Fibroblast of the aortic adventitia (primary cell): ENCODE measurements around the gene TRIM60. TPM values are rescaled to one million over a fixed set of nuclear protein-coding genes. Genes with fewer than 3 reads are reported as not detected.
"Not testable (repeated sequence)": the region's sequence is repeated elsewhere in the genome, so short reads cannot be mapped to it uniquely, and the experiment has no call there.

ENCODE experiments used
- DNase-seq: peaks from one replicate; pipeline ENCODE4 v3.0.0-alpha.2; 2010; ENCODE audit warnings: low read depth
- H3K4me3 ChIP-seq: 2 replicates; pipeline ENCODE4 v1.5.1; 2011; ENCODE audit warnings: low read depth, mild to moderate bottlenecking, control low read depth, low read length, moderate library complexity
- CTCF ChIP-seq: IDR thresholded peaks from 2 replicates; pipeline ENCODE4 v1.5.1; 2011; ENCODE audit warnings: mild to moderate bottlenecking, low read length, control low read depth, inconsistent platforms; ENCODE audit not compliant: insufficient read depth
- total RNA-seq: library from RNA; depleted of rRNA; stranded (reverse); fragments of >200 nt; gene quantifications from 2 replicates; pipeline ENCODE4 v1.2.3, GENCODE V29; 2012; ENCODE audit warnings: low replicate concordance

The TRIM60 gene
- not detected in 2 replicates for total RNA-seq

DNA sequence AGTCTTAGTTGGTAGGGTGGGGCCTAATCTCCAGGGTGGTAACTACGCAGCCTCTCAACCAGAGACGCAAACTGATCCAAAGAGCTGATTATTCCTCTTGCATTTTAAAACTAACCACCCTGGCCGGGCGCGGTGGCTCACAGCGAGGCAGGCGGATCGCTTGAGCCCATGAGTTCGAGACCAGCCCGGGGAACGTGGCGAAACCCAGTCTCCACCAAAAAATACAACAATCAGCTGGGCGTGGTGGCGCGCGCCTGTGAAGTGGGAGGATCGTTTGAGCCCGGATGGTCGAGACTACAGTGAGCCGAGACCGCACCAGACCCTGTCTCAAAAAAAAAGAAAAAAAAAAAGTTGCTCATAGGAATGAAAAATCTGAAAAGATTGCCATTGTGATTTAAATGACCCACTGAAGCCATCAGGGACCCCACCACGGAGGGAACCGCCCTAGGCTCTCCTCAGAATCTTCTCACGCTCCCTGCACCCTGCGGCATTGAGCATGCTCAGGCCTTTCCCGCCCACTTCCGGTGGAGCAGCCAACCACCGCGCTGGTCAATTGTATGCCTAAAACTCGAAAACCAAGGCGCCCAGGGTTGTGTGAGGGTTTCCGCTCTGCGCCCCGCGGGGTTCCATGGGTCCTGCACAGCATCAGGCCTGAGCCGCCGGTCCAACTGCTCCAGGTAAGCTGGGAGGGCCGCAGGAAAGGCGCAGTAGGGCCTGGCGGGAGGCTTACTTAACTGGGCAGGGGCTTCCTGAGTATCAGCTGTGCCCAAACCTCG is at the start of gene TRIM60:
TSS of gene TRIM60 (plus strand) at position 564 of the 776 bp plus-strand sequence. CDS start 8,074 bp downstream, outside the sequence.
- no peak for TF ChIP-seq CTCF
- no peak for DNase-seq
- H3K4me3 ChIP-seq, result no peak within 1 kb of the TSS

- TF ChIP-seq CTCF, result no peak
- no peak for DNase-seq
- no peak overlapping the region for H3K4me3 ChIP-seq
Observed at GRCh38 chr4:164989471-164989870, 42.3 kb upstream of the TRIM60 start.

DNA sequence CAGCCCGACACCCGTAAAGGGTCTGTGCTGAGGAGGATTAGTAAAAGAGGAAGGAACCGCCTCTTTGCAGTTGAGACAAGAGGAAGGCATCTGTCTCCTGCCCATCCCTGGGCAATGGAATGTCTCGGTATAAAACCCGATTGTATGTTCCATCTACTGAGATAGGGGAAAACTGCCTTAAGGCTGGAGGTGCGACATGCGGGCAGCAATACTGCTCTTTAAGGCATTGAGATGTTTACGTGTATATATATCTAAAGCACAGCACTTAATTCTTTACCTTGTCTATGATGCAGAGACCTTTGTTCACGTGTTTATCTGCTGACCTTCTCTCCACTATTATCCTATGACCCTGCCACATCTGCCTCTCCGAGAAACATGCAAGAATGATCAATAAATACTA is 41.0 kb upstream of the TRIM60 start:
- DNase-seq, H3K4me3 ChIP-seq: not testable (repeated sequence)

DNA sequence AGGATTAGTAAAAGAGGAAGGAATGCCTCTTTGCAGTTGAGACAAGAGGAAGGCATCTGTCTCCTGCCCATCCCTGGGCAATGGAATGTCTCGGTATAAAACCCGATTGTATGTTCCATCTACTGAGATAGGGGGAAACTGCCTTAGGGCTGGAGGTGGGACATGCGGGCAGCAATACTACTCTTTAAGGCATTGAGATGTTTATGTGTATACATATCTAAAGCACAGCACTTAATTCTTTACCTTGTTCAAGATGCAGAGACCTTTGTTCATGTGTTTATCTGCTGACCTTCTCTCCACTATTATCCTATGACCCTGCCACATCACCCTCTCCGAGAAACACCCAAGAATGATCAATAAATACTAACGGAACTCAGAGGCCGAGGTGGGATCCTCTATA is 35.7 kb upstream of the TRIM60 start:
- H3K4me3 ChIP-seq, DNase-seq: not testable (repeated sequence)

GRCh38 chr4:164997324-164997723 is 34.5 kb upstream of the TRIM60 start:
- H3K4me3 ChIP-seq, result no peak overlapping the region
- no peak for TF ChIP-seq CTCF
- no peak for DNase-seq

DNA sequence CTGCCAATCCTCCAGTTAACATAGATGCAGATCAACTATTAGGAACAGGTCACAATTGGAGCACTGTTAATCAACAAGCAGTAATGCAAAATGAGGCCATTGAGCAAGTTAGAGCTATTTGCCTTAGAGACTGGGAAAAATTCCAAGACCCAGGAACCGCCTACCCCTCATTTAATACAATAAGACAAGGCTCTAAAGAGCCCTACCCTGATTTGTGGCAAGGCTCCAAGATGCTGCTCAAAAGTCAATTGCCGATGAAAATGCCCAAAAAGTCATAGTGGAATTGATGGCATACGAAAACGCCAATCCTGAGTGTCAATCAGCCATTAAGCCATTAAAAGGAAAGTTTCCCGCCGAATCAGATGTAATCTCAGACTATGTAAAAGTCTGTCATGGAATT is 33.9 kb upstream of the TRIM60 start:
- no peak overlapping the region for H3K4me3 ChIP-seq
- no peak for TF ChIP-seq CTCF
- DNase-seq, result no peak

GRCh38 chr4:164998526-164999080 is 33.2 kb upstream of the TRIM60 start:
- not testable (repeated sequence) for H3K4me3 ChIP-seq, DNase-seq

GRCh38 chr4:165001957-165002356 is 29.8 kb upstream of the TRIM60 start:
- DNase-seq, H3K4me3 ChIP-seq: not testable (repeated sequence)

- TF ChIP-seq CTCF, result no peak
- DNase-seq, result no peak
- no peak overlapping the region for H3K4me3 ChIP-seq
Observed at GRCh38 chr4:165005352-165005925, 26.4 kb upstream of the TRIM60 start.
